GM12801 (cell line): ENCODE data around the gene FERMT2.

Experiments
- TF ChIP-seq, protein P1 (sequence below): IDR thresholded peaks from one replicate; pipeline ENCODE4 v1.5.1; 2011; ENCODE audit warnings: control low read depth; ENCODE audit not compliant: insufficient read length; ENCODE audit errors: extremely low read depth

Gene FERMT2

DNA sequence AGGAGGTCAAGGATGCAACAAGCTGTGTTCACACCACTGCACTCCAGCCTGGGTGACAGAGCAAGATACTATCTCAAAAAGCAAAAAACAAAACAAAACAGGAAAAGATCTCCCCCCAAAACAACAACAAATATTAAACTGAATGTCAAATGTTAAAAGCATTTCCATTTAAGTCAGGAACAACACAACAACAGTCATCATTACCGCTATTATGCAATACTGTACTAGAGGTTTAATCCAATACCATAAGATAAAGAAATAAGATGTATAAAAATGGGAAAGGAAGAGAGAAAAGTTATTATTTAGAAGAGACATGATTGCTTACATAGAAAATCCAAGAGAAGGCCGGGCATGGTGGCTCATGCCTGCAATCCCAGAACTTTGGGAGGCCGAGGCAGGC, 36.6 kb downstream of the FERMT2 start:
- TF ChIP-seq, protein P1, sequence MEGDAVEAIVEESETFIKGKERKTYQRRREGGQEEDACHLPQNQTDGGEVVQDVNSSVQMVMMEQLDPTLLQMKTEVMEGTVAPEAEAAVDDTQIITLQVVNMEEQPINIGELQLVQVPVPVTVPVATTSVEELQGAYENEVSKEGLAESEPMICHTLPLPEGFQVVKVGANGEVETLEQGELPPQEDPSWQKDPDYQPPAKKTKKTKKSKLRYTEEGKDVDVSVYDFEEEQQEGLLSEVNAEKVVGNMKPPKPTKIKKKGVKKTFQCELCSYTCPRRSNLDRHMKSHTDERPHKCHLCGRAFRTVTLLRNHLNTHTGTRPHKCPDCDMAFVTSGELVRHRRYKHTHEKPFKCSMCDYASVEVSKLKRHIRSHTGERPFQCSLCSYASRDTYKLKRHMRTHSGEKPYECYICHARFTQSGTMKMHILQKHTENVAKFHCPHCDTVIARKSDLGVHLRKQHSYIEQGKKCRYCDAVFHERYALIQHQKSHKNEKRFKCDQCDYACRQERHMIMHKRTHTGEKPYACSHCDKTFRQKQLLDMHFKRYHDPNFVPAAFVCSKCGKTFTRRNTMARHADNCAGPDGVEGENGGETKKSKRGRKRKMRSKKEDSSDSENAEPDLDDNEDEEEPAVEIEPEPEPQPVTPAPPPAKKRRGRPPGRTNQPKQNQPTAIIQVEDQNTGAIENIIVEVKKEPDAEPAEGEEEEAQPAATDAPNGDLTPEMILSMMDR: no peak

GRCh38 chr14:52913271-52913670, 37.6 kb downstream of the FERMT2 start:
- TF ChIP-seq, protein P1: no peak

DNA sequence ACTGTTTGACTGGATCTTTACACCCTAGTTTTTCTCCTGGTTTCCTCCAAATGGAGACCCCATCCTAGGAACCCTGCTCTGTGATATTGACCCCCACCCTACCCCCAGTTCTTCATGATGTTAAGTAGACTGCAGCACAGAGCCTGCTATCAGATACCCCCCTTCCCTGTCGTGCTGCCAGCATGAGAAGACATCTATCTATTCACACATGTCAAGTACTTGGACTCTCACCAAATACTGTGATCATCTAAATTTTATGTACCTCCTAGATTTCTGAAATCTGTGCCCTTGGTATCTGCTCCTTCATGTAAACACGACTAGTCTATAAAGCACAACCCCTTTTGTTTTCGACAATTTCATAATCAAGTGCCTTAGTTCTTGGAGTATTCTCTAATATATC, 38.9 kb downstream of the FERMT2 start:
- TF ChIP-seq, protein P1: no peak

GRCh38 chr14:52910572-52910971, 40.3 kb downstream of the FERMT2 start:
- TF ChIP-seq, protein P1: no peak

GRCh38 chr14:52907949-52908348, 42.9 kb downstream of the FERMT2 start:
- TF ChIP-seq, protein P1: no peak

DNA sequence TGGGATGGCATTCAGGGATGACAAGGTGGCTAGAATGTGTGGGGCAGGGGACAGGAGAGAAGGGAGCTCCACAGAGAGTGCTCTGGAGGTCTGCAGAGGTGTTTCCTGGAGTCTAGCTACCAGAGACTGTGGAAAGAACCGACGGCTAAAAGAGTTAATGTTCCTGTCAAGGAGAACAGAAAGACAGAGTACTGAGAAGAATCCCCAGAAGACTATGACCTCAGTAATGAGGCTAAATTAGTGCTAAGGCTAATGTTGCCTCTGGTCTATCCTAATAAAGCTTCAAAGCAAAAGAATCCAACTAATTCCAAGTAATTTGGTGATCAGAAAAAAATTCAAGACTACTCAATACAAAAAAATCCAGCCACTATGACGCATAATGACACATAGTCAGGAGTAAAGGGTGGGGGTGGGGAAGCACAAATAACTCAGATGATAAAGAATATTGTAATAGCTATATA, 44.7 kb downstream of the FERMT2 start:
- TF ChIP-seq, protein P1: no peak

- TF ChIP-seq, protein P1: no peak
These were observed 47.8 kb downstream of the FERMT2 start for GRCh38 chr14:52902971-52903619.
